Measurements from ENCODE around the gene CCDC158.

DNA sequence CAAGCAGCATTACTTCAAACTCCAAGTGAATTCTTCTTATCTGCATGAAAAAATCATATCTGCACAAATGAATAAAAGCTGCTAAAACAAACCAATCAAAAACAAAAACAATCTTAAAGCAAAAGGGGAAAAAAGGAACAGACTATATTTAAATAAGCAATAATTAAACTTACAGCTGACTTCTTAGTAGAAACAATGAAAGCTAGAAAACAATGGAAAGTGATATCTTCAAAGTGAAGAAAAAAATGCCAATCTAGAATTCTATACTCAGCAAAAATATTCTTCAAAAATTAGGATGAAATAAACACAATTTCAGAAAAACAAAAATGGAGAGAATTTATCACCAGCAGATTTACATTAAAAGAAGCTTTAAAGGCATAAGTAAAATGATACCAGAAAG lies 94.4 kb downstream of the CCDC158 start:
- TF ChIP-seq CTCF (IDR thresholded peaks at IDR 0.05) (no peak), POLR2AphosphoS5 (IDR thresholded peaks at IDR 0.05) (no peak), POLR2A (IDR thresholded peaks at IDR 0.05) (no peak)

All from breast epithelium (tissue), 3 donors.